HEK293 (cell line): ENCODE measurements around the gene KCNAB1.

Source experiments
- KLF16 ChIP-seq: fragments of 450-650 bp; formaldehyde crosslinking; IDR thresholded peaks from 2 replicates; pipeline ENCODE4 v1.5.1; 2017; ENCODE audit warnings: missing biosample characterization, missing genetic modification characterization
- KLF8 ChIP-seq: fragments of 450-650 bp; formaldehyde crosslinking; IDR thresholded peaks from 2 replicates; pipeline ENCODE4 v1.5.1; 2016; ENCODE audit warnings: missing biosample characterization, missing genetic modification characterization
- TF ChIP-seq, protein P1 (sequence below): fragments of 450-650 bp; formaldehyde crosslinking; IDR thresholded peaks from 2 replicates; pipeline ENCODE4 v1.5.1; 2016; ENCODE audit warnings: missing biosample characterization, missing genetic modification characterization
- TF ChIP-seq, protein P2 (sequence below): fragments of 450-650 bp; formaldehyde crosslinking; IDR thresholded peaks from 2 replicates; pipeline ENCODE4 v1.5.1; 2016; ENCODE audit warnings: missing biosample characterization, missing genetic modification characterization

DNA sequence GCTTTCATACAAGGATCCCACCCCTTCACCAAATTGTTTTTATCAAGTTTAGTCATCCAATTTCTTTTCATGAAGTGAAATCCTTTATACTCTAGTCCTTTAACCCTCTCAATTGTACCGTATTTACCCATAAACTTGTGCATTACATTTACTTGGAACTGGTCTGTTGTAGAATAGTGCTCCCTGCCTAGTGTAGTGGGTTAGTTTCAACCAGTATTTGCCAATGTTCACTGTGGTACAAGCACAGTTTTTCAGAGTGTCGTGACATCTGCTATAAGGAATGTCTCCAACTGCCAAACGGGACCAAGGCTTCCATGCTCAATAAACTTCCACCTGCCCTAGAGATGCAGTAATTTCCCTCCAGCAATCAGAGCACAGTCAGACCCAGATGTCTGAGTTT, 211.9 kb downstream of the KCNAB1 start:
- TF ChIP-seq, protein P1, sequence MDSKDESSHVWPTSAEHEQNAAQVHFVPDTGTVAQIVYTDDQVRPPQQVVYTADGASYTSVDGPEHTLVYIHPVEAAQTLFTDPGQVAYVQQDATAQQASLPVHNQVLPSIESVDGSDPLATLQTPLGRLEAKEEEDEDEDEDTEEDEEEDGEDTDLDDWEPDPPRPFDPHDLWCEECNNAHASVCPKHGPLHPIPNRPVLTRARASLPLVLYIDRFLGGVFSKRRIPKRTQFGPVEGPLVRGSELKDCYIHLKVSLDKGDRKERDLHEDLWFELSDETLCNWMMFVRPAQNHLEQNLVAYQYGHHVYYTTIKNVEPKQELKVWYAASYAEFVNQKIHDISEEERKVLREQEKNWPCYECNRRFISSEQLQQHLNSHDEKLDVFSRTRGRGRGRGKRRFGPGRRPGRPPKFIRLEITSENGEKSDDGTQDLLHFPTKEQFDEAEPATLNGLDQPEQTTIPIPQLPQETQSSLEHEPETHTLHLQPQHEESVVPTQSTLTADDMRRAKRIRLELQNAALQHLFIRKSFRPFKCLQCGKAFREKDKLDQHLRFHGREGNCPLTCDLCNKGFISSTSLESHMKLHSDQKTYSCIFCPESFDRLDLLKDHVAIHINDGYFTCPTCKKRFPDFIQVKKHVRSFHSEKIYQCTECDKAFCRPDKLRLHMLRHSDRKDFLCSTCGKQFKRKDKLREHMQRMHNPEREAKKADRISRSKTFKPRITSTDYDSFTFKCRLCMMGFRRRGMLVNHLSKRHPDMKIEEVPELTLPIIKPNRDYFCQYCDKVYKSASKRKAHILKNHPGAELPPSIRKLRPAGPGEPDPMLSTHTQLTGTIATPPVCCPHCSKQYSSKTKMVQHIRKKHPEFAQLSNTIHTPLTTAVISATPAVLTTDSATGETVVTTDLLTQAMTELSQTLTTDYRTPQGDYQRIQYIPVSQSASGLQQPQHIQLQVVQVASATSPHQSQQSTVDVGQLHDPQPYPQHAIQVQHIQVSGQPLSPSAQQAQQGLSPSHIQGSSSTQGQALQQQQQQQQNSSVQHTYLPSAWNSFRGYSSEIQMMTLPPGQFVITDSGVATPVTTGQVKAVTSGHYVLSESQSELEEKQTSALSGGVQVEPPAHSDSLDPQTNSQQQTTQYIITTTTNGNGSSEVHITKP (tag by site-specific recombination) = no peak
- TF ChIP-seq, protein P2, sequence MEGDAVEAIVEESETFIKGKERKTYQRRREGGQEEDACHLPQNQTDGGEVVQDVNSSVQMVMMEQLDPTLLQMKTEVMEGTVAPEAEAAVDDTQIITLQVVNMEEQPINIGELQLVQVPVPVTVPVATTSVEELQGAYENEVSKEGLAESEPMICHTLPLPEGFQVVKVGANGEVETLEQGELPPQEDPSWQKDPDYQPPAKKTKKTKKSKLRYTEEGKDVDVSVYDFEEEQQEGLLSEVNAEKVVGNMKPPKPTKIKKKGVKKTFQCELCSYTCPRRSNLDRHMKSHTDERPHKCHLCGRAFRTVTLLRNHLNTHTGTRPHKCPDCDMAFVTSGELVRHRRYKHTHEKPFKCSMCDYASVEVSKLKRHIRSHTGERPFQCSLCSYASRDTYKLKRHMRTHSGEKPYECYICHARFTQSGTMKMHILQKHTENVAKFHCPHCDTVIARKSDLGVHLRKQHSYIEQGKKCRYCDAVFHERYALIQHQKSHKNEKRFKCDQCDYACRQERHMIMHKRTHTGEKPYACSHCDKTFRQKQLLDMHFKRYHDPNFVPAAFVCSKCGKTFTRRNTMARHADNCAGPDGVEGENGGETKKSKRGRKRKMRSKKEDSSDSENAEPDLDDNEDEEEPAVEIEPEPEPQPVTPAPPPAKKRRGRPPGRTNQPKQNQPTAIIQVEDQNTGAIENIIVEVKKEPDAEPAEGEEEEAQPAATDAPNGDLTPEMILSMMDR = no peak
- TF ChIP-seq KLF16 (tag by site-specific recombination) = no peak
- no peak for TF ChIP-seq KLF8
